GM19372 (cell line): ENCODE data around the gene RUNDC3A.
"Not testable (repeated sequence)": the region's sequence is repeated elsewhere in the genome, so short reads cannot be mapped to it uniquely, and the experiment has no call there.

Source experiments
- ATAC-seq: cut with Tn5 transposase; IDR thresholded peaks from one replicate; pipeline ENCODE4 v1.9.1; 2021; ENCODE audit warnings: mild to moderate bottlenecking, low read depth, moderate library complexity; ENCODE audit not compliant: unreplicated experiment

RUNDC3A gene

DNA sequence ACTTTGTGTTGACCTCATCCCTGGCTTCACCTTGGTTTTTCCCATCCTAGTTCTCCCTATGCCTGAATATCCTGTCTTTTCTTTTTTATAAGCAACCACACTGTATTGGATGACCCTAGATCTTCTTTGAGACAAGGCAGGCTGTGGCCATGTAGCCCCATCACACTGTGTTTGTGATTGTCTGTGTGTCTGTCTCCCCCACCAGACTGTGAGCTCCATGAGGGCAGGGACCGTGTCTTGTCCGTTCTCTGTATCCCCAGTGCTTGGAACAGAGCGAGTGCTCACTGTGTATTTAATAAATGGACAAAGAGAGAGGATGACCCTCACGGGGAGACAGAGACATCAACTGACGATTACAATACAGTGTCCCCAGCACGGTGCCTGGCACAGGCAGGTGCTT, 9.1 kb downstream of the RUNDC3A start:
- ATAC-seq, result no peak

DNA sequence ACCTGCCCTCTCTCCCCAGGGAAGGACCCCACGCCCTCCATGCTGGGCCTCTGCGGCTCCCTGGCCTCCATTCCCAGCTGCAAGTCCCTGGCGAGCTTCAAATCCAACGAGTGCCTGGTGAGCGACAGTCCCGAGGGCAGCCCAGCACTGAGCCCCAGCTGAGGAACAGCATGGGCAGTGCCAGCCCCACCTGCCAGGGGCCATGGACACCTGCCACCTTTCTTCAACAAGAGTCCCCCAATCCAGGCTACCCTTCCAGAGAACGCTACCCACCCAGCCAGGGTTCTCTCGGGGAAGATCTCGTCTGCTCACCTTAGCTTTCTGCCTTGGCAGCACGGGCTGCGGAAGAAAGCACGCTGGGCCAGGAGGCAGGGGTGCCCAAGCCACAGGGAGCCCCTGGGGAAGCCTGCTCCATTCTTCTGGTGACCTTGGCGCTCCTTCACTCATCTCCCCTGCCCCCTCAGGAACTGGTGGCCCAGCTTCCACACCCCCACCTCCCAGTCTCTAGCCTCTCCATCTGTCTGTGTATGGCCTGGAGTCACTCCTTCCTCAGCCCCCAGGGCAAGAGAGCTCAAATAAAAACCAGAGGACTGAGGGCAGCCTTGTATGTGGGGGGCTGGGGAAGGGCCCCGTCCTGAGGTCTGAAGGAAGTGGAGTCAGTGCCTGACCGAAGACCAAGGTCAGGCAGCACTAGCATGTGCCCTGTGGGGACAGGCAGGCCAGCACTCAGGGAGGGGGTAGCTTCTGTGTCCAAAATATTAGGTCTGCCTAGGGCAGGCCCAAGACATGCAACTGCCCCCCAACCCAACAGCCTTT, 9.9 kb downstream of the RUNDC3A start:
- no peak for ATAC-seq

DNA sequence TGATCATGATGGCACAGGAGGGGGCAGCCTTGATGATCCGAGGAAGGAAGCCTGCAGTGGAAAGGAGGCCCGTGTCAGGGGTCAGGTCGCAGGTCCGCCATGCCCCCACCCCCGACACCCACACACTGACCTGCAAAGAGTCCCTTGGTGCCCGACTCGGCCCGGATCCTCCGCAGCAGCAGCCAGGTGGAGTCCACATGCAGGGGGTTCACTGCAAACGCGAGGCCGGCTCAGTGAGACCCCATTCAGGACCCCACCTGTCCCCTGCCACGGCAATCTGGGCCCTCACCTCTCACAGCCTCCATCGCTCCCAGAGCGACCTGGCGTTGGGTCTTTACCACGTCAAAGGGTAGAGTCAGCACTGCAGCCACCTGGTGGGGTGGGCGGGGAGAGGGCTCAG, 11.7 kb downstream of the RUNDC3A start:
- ATAC-seq, result no peak

DNA sequence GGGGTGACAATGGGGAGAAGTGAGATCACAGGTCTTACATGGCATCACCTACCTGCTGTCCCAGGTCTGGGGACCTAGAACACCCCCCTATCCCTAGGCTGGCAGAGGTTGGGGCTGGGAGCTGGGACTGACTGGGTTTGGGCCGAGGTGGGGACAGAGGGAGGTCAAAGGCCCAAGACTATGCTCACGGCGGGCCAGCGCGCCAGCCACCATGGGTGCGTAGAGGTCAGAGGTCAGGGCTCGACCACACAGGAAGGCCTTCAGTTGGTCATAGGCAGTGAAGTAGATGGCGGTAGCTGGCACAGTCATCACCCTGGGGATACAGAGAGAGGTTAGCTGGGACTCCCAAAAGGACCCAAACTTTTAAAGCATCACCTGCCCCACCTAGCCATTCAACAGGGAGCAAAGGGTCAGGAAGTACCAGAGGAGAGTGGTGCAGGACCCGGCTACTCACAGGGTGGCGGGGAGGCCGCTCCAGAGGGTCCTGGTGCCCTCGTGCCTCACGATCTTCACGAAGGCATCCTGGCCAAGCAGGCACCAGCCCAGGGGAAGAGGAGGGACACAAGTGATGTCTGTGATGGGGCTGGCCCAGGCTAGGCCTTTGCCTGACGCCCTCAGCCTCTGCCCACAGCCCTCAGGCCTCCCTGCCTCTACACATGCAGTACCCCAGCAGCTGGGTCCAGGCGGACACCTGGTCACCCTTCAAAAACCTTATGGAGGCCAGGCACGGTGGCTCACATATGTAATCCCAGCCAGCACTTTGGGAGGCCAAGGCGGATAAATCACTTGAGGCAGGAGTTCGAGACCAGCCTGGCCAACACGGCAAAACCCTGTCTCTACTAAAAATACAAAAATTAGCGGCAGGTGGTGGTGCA, 13.1 kb downstream of the RUNDC3A start:
- no peak for ATAC-seq

DNA sequence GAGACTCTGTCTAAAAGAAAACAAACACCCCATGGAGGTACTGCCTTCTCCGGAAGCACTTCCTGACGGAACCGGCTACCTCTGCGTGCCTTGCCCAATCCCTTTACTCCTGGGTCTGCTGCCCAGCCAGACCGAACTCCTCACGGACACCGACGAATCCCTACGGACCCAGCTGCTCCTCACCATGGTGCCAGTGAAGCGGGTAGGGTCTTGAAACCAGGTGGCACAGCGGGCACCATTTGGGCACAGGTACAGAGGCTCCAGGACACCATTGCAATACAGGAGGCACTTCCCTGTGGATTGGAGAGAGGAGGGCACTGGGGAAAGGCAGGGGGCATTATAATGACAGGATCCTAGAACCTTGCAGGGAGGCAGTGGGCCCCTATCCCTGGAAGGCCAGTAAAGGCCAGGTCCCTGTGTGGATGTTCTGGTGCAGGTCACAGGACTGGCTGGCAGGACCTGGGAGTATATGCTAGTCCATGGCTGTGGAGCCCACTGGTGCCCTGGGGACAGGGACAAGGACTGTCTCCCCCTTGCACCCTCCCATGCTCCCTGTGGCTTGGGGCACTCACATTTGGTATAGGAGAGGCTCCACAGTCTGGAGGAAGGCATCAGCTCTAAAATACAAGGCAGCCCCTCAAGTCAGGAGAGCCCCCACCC, 14.0 kb downstream of the RUNDC3A start:
- ATAC-seq, result no peak

DNA sequence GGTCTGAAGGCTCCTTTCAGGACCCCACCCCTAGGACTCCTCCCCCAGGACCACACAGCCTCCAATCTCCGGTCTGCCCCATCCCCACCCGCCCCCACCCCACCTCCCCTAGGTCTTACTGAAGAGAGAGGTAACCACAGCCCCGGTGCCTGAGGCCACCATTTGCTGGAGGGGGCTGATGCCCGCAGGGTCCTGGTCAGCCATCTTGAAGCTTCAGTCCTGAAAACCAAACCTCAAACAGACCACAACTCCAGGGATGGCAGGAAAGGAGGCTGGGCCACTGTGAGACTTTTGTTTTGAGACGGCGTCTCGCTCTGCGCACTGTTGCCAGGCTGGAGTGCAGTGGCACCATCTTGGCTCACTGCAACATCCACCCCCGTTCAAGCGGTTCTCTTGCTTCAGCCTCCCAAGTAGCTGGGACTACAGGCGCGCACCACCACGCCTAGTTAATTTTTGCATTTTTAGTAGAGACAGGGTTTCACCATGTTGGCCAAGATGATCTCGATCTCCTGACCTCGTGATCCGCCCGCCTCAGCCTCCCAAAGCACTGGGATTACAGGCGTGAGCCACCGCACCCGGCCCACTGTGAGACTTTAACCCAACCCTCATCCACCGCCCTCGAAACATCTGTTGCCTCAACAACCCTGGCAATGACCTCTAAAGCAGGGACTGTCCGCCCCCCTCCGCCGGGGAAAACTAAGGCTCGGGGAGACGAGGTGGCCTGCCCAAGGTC, 15.1 kb downstream of the RUNDC3A start:
- no peak for ATAC-seq

DNA sequence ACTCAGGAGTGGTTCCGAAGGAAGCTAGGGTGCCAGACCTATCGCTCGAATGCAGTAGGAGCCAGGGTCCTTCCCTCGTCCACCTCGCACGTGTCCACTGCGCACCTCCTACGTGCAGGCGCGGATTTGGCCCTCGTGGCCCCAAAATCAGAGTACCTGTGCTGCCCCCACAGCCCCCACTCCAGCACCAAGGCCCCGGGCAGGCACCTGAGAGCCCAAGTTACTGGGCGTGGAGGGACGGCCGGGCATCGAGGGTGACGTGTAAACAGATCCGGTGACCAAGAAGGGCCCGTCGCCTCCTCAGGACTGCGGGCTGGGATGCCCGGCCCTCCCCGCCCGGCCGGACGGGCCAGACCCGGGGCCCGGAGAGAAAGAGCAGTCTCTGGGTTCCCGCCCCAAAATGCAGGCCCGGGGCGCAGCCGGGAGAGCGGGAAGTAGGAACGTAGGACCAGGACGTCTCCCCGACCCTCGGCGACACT, 15.7 kb downstream of the RUNDC3A start:
- ATAC-seq, result no peak

DNA sequence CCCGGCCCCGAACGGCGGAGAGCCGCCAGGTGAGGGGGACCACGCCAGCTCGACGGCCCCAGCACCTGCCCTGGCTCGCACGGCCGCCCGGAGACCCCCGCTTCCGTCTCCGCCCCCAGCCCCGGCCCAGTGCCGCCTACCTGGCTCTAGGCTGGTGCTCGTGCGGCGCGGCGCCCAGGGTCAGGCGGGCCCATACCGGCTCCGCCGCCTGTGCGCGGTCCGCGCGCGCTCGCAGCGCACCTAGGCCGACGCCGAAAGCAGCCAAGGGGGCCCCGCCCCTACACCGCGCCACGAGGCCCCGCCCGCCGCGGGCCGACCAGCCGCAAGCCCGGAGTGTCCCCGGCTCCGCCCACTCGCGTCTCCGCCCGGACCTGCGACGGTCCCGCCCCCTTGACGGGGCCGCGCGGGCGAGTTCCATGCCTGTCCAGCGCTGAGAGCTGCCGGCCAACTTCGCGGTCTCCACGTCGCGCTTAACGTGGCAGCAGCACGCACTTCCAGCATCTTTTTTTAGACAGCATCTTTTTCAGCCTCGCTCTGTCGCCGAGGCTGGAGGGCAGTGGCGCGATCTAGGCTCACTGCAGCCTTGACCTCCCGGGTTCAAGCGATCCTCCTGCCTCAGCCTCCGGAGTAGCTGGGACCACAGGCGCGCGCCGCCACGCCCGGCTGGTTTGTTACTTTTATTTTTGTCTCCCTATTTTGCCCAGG, 16.3 kb downstream of the RUNDC3A start, which contains the start of gene SLC25A39:
Gene SLC25A39 (minus strand): TSS at position 253 of the 705 bp plus-strand sequence. CDS start 1,261 bp downstream, outside the sequence.
- peak; percentile 73 for ATAC-seq

DNA sequence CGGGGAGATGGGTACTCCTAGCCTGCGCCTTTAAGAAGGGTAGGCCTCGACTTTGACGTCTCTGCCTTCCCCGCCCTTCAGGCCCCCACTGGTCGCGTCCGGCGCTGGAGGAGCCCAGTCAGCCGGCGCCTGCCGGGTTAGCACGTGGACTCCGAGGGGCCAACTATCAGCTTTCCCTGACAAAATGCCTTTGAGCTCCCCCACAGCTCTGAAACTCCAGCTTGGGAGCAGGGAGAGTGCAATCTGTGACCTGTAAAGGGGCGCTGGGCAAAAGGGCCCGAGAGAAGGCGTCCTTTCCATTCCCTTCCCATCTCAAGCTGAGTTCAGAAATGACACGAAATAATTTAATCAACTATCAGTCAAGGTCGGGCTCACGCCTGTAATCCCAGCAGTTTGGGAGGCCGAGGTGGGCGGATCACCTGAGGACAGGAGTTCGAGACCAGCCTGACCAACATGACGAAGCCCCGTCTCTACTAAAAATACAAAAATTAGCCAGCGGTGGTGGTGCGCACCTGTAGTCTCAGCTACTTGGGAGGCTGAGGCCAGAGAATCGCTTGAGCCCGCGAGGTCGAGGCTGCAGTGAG, 18.6 kb downstream of the RUNDC3A start:
- ATAC-seq, result no peak

DNA sequence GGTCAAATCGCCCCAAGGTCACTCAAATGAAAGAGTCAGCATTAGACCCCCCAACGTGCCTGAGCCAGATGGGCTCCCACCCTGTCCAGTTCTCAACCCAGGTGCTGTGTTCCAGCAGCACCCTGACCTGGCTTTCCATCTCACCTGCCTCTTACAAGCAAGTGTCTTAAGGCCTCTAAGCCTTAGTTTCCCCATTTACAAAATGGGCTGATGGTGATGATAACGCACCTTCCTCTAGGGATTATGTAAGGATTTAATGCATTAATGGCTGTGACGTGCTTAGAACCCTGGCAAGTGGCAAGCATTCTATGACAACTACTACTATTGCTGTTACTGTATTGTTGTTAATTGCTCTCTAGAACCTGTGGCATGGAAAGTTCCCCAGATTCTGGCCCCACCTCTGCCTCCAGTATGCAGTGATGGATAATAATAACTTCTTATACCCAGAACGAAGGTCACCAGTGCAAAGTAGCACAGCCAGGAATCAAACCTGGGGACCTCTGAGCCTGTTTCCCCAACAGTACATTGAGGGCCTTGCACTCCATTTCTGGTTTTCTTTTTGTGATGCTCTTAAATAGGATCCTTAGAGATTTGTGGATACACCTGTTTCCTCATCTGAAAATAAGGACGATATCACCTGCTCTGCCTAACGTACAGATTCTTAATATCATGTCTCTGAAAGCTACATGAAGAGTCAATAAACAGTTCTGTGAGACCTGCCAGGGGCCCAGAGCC, 19.5 kb downstream of the RUNDC3A start:
- ATAC-seq, result no peak

DNA sequence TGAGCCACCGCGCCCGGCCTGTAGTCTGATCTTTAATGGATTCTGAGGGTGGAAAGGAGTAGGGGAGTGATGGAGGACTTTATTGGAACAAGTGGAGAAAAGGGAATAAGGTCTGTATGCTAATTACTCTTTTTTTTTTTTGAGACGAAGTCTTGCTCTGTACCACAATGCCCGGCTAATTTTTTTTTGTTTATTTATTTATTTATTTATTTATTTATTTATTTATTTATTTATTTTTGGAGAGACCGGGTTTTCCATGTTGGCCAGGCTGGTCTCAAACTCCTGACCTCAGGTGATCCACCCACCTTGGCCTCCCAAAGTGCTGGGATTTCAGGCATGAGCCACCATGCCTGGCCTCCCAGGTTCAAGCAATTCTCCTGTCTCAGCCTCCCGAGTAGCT, 21.1 kb downstream of the RUNDC3A start:
- not testable (repeated sequence) for ATAC-seq

DNA sequence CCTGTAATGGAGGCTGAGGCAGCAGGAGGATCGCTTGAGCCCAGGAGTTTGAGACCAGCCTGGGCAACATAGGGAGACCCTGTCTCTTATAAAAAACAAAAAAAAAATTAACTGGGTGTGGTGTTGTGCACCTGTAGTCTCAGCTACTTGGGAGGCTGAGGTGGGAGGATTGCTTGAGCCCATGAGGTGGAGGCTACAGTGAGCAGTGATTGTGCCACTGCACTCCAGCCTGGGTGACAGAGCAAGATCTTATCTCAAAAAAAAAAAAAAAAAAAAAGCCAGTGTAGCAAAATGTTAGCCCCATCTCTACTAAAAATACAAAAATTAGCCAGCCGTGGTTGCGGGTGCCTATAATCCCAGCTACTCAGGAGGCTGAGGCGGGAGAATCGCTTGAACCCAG, 21.9 kb downstream of the RUNDC3A start:
- not testable (repeated sequence) for ATAC-seq

DNA sequence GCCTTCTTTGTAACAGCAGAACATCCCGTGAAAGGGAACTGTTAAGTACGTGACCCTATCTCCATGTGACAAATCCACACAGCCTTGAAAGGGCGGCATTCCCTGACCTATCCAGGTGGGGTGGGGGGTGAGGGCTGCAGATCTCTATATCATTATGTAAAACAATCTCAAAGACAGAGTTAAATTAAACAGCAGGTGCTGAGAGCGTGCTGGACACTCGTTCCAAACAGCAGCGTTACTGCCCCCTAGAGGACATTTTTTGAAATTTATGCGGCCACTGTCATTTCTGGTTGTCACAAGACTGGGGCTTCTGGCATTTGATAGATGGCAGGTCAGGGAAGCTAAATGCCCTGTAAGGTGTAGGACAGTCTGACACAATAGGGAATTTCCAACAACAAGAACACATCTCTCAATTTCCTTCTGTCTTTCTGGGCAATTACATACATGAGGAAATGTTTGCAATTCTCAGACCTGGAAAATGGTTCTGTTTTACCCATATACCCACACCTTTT, 22.9 kb downstream of the RUNDC3A start:
- no peak for ATAC-seq

DNA sequence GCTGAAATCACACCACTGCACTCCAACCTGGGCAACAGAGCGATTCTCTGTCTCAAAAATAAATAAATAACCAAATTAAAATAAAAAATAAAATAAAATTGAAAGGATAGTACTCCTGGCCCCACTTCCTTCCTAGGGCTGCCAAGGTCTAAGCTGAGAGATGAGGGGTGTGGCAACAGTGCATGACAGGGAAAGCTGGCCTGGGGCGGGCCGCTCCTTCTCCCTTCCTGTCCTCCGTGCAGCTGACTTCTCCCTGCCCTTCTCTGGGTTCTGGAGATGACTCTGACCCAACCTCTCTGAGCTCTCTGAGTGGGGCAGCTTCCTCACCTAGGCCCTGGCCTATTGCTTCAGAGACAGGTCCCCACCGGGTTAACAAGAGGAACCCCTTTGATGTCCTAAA, 25.0 kb downstream of the RUNDC3A start:
- ATAC-seq, result no peak

DNA sequence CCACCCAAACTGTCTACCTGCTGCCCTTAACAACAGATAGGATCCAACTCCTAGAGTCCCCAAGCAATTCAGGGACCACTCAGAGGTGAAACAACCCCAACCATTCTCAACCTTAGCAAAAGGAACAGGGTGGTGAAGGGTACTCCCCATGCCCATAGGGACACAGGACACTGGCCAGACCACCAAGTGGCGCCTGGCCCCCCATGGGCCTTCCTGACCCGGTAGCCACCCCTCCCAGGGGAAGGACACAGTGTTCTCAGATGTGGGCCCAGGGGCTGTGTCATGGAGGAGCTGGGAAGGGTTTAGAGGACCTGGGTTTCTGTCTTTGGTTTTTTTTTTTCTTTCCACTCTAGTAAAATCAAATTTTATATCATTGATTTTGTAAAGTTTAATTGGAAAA, 25.9 kb downstream of the RUNDC3A start:
- ATAC-seq, result no peak

DNA sequence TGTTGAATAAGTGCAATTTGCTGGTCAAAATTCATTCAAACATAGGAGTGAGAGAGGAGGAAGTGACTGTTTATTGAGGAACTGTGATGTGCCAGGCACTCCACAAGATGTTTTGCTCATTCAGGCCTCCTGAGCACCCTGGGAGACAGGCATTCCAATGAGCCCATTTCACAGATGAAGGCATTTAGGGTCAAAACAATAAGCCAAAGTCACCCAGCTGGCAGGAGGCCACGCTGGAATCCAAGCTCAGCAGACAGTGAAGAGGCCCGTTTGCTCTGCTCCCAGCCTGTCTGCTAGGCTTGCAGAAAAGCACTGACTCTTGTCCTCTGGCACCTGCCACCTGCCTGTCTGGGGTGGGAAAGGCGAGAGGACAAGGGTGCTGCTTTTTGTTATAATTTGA, 26.3 kb downstream of the RUNDC3A start:
- ATAC-seq, result no peak

DNA sequence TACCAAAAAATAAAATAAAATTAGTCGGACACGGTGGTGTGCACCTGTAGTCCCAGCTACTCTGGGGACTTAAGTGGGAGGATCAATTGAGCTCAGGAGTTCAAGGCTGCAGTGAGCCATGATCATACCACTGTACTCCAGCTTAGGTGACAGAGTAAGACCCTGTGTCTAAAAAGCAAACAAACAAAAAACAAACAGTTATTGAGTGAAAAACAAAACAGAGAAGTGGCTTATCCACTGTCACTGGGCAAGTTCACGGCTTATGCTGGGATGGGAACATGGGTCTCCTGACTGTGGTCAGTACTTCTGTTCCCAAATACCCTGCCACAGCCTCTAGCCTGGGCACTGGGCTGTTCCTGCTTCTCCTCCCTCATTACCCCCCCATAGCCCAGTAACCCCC, 27.2 kb downstream of the RUNDC3A start:
- ATAC-seq, result no peak

DNA sequence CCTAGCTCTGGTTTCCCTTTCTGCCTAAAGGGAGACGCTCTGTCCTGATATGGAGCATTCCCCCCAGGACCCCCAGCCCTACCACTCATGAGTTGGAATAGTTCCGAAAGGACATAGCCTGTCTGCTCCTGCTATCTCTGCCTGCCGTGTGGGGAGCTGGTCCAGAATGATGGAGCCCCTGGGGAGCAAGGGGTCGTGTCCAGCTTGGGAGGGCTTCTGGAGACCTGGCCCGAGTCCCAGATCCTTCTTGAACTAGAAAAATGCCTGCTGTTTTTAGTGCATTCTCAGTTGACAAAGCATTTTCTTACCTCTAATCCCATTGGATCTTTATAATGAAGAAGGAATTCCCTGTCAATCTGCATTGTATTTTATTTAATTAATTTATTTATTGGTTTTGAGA, 27.6 kb downstream of the RUNDC3A start:
- no peak for ATAC-seq
